HG03342 (cell line): ENCODE measurements around the gene SKI.

Source experiments
- ATAC-seq: cut with Tn5 transposase; IDR thresholded peaks from one replicate; pipeline ENCODE4 v1.9.1; 2021; ENCODE audit warnings: mild to moderate bottlenecking, moderate library complexity; ENCODE audit not compliant: unreplicated experiment

Gene SKI

DNA sequence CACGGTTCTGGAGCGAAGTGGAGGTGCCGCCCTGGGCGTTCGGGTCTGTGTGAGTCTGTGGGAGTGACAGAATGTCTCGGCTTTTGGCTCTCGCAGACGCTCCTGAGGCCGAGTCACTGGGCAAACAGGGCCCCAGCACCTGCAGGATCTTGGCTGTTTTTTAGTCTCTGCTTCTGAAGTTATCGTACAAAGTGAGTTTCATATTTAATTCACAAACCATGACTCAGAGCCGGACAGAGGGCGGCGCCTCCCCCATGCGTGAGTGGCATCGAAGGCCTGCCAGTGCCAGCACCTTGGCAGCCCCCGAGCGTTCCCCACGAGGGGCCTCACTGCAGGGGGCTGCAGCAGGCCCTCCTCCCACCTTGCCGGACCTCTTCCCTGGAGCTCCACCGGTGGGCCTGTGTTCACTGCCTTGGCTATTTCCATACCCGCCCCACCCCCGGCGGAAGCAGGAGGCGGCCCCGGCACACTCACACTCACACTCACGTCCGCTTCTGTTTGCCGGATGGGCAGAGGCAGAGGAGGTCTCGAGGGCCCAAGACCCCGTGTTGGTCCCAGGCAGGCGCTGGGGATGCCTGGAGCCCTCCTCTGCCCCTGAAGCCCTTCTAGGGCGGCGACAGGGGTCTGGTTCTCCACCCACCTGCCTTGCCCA is 106.9 kb downstream of the SKI start:
- no peak for ATAC-seq

DNA sequence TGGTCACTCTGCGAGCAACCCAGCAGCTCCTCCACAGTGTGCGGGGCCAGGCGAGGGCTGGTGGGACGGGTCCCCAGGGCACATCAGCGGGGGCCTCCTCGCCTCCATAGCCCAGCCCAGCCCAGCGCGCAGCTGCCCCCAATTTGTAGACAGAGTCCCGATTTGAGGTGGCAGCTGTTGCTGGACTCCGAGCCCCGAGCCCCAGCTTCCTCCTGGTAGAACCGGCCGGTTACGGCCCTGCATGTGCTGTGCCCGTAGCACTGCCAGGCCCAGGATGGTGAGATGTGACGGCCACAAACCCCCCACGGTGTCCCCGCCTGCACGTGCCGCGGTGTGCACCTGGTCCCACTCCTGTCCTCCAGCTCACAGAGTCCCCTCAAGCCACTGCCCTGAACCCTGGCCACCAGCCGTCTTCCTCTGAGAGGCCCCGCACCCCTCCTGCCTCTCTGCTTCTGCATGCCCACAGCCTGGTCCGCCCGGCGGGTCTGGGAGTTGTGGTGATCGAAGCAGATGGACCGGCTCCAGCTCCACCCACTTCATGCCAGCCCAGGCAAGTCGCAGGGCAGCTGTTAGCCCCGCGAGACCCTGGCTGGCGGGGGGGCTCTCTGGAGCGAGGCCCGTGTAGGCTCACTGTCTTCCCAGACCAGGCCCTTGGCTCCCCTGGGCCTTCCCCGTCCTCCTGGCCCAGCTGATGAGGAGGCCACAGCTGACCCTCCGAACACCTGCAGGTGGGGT is 107.8 kb downstream of the SKI start:
- no peak for ATAC-seq

DNA sequence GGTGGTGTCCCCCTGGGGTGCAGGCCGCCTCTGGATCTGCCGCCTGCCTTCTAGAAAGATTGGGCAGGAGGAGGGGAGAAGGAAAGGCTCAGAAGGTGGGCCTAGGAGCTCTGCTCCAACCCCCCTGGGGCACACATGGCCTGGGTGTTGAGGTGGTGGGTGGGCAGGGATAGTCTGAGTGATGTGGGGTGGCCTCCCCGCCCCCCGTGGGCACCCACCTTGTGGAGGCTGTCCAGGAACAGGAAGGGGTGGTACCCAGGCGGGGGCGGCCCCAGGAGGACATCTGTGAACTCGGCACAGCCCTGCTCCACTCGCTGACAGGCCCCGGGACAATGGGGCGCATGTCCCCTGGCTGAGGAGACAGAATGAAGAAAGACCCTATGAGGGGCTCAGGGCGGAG is 108.4 kb downstream of the SKI start:
- ATAC-seq: no peak

DNA sequence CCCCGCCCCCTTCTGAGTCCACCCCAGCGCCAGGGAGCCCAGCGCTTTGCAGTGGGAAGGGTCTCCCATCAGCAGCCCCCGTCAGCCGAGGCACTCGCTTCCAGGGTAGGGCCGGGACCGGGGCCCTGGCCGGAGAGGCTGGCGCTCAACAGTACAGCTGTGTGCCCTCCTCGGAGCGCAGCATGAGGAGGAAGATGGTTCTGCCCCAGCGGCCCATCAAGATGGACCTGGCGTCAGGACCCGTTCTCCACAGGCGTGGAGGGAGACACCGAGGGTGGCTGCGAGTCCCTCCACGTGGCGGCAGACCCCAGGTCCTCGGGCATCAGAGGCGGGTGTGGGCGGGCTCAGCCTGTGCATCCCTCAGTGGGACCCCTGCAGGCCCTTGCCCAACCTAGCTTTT is 109.0 kb downstream of the SKI start:
- no peak for ATAC-seq

DNA sequence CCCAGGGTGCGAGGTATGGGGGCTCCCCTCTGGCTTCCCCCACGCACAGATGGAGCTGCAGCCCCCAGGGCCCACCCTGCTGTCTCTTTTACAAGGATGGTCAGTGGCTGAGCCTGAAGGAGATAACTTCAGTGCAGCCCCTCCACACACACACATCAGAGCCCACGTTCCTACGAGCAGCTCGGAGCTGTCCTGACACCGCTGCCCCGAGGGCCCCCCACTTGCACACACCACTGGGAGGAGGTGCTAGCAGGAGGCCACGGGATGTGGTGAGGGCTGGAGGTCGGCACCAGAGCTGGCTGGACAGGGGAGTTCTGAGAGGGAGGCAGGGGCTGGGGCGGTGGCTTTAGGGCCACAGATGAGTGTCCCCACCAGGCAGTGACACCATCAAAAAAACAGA is 109.4 kb downstream of the SKI start:
- no peak for ATAC-seq

DNA sequence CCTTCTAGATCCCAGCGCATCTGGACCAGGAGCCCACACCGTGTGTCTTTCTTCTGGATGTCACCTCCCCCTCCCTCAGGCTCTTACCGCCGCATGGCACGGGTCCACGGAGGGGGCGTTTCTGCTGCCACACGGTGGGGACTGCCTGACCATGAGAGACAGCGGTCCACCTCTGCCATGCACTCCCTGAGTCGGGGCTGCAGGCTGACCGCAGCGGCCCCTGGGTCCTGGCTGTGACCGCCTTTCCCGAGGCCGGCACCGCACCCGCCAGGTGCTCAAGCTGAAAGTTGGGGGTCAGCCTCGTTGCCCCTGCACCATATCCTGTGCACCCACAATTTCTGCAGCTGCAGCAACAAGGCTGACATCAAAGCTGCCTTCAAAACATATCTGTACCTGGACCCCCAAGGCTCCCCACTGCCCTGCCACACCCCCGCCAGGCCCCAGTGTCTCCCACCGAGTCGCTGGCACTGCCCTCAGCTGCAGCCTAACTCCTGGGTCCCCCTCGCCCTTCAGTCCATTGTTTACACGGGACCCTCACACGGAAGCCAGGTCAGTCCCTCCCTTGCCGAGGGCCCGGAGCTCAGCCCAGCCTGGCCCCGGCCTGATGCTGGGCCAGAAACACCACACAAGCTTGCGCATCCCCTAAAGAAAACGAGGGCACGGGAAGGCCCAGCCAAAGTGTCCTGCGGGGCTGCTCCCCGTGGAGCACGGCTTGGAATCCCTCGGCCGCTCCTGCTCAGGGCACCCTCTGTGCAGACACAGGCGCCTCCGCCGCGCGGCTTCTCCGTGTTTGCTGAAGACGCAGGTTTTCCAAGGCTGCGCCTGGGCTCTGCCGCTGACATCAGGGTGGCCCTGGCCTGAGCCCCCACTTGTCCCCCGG is 111.3 kb downstream of the SKI start:
- no peak for ATAC-seq

DNA sequence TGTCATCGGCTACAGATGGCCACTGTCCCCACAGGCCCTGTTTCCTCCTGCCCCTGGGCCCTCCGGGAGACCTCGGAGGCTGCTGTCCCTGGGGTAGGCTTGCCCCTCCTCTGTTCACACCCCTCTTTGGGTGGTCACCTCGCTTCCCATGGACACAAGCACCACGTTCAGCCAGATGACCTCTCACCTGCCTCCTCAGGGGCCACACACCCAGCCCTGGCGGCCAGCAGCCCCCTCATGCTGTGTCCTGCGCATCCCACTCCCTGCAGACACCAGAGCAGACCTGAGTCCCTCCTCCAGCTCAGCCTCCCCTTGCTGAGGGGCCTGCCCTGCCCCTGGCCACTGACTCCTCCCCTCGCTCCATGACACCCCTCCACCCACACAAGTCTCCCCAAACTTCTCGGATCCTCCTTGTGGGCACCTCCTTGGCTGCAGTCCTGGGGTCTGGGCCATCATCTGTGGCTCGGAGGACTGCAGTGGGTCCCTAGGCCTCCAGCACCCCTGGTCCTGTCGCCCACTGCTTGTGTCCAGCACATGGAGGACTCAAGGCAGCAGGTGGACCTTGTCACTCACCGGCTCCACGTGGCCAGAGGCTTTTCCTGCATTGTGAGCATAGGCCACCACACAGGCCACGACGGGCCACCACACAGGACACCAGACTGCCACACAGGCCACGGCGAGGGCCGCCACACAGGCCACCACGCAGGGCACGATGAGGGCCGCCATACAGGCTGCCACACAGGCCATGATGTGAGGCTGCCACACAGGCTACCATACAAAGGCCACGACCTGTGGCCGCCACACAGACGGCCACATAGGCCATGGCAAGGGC is 112.2 kb downstream of the SKI start:
- ATAC-seq: no peak

DNA sequence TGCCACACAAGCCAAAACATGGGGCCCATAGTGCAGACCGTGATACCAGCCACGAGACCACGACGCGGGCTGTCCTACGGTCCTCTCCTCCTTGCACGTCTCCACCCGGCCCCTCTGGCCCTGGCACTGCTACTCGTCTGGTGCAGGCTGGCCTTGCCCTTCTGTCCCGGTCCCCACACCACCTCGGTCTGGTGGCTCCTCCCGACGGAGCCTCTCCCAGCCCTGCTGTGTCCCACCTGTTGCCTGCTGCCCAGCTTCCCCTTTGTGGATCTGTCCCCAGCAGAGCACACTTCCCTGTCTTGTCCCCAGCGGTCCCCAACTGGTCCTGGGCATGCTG is 112.8 kb downstream of the SKI start:
- no peak for ATAC-seq

DNA sequence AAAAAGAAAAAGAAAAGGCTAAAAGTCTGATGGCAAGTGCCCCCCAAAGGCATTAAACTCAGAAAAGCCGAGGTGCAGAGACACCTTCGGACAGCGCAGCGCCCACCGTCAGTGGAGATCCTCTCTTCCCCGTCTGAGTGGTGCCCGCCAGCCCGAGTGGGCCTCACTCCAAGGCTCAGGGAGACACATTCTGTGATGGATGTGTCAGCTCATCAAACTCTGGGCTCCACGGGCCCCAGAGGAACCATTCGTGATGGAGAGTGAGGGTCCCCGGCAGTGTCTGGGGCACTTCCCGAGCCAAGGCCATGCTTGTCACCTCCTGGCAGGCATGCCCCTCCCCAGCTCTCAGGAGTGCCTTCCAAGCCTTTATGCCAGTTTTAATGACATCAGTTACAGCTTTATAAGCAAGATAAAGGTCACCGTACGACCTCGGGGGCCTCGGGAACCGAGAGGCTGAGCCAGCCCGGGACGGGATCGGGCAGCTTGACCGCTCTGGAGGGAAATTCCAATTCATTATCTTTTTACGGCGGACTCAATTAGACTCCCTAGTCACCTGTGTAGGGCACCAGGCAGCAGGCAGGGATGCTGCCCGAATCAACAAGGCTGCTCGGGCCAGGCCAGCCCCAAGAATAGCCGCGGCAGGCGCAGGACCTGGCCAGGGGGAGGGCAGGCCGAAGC is 113.7 kb downstream of the SKI start:
- no peak for ATAC-seq

DNA sequence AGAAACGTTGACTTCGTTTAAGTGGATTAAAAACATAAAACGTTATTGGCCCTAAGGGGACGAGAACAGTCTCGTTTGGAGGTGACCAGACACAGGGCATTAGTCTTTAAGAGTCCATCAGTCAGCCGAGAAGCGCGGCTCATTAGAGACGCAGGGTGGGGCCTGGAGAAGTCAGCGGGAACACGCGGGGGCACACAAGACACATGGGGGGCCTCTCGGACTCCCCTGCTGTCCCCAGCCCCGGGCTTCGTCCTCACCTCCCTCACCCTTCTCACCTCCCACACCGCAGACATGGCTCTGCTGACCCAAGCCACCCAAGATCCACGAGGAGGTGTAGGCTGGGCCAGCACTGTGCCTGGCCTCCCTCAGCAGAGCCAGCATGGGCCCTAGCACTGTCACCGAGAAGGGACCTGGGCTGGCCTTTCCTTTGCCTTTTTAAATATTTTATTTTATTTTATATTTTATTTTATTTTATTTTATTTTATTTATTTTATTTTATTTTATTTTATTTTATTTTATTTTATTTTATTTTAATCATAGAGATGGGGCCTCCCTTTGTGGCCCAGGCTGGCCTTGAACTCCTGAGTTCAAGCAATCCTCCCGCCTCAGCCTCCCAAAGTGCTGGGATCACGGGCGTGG is 114.4 kb downstream of the SKI start:
- no peak for ATAC-seq

DNA sequence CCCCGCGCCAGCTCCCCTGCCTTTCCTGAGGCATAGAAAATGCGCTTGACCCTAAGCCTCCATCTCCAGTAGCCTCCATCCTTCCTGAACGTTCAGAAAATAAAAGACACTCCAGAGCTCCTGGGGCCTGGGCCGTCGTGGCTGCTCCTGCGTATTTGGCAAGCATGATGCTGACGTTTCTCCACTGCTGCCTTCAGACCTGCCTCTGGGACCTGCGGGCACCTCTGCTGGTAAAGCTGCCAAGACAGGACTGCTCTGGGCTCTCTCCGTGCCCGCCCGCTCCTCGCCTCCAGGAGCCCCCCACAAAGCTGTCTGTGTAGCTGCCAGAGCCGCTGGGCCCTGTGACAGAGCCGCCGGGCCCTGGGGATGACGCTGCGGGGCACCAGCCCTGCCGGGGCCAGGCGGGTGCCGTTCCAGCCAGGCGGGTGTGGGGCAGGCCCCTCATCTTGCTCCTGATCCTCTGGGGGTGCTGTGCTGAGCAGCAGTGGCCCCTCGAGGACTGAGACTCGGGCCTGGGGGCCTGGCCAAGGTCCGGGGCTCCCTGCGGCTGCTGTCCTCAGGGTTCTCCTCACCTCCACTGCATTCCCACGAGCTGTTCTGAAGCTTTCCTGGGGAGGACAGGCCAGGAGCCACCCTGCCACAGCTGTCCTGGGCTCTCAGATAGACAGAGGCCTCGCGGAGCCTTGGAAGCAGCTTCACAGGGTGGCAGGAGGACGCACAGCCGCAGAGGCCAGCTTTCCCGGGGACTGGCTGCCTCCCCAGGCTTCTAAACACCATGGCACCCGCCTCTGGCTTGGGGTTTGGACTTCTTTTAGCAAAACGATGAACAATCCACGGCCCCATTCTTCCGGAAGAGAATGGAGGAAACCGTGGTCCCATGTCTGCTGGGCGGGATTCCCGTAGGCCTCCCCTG is 115.2 kb downstream of the SKI start:
- no peak for ATAC-seq

DNA sequence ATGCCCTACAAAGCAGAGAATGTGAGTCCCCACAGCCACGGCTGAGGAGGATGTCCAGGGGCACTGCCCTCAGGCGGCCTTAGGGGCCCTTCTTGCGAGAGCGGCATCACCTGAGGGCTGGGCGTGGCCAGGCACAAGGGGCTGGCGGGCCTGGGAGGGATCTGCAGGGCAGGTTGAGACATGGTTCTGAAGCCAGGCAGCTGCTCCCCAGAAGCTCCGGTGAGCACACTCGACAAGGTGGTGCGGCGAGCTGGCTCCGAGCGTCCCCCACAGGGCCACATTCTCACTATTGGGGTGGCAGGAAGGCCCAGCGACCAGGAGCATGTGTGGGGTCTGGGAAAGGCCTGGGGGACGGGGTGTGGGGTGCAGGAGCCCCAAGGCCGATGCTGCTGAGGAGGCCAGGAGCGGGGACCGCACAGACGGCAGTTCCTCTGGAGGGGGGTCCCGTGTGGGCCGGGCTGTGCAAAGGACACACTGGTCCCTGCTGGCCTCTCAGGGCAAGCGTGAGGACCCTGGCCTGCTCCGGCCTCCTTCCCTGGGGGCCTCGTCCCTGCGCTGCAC is 116.1 kb downstream of the SKI start:
- ATAC-seq: no peak

DNA sequence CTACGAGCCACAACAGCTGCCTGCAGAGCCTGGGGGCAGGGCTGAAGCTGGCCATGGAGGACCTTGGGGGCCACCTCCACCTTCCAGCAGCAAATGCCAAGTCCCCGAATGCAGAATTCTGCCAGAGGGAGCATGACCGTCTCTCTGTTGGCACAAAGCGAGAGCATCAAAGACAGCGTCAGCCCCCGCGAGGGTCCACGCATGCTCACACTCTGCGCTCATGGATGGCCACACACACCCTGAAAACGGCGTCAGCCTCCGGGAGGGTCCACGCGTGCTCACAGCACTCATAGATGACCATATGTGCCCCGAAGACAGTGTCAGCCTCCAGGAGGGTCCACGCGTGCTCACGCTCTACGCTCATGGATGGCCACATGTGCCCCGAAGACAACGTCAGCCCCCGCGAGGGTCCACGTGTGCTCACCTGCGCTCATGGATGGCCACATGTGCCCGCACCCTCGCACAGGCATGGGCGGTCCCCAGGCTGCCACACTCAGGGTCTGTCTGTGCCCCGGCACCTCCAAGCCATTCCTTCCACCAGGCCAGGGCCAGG is 116.7 kb downstream of the SKI start:
- ATAC-seq: no peak

DNA sequence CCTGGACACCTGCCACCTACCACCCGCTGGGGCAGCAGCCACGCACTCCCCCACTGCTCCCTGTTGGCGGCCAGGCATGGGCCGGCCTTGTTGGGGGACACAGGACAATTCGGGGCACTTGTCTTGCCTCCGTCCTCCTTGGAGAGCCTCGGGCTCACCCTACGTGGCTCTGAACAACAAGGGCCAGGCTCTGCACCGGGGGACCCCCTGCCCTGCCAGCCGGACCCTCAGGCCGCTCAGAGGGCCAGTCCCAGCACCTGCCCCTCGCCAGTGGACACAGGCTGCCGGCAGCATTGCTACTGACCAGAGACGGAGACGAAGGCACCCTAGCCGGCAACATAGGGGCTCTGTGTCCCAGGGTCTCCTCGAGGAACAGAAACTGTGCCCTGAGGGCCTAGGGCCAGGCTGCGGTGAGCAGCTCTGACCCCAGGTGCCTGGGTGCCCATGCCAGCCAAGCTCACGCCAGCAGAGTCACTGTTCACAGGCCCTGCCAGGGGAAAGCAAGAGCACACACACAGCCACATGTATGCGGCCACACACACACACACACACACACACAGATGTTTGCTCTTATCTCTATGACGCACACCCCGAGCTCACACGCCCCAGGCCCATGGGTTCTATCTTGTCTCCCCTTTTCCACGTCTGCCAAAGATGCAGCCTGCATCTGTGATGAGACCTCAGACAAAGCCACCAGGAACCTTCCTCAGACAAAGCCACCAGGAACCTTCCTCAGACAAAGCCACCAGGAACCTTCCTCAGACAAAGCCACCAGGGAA is 117.4 kb downstream of the SKI start:
- ATAC-seq: no peak

DNA sequence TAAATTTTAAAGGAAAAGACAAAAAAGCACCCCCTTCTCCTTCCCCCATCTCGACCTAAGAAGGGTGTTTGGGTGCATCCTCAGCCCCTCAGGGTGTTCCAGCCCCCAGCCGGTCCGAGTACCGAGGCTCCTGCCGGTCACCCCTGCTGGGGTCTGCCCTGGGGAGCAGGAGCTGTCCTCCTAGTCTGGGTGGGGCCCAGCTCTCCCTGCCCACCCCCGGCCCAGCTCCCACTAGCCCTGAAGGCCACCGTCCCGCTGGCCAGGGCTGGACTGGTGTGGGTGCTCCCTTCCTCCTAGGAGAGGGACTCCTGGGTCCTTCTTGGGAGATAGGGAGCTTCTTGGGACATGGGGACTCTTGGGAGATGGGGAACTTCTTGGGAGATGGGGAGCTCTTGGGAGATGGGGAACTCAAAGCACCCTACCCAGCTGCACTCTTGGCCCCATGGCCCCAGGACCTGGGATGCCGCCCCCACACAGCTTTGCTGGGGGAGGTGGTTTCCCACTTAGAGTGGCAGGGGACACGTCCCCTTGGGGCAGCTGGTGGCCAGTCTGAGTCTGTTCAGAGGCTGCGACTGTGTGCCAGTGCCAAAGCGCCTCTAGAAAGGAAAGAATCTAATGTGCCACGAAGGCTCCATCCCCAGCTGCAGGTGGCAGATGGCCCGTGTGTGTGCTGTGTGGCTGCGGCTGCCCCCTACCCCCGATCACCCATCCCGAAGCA is 118.7 kb downstream of the SKI start:
- no peak for ATAC-seq

DNA sequence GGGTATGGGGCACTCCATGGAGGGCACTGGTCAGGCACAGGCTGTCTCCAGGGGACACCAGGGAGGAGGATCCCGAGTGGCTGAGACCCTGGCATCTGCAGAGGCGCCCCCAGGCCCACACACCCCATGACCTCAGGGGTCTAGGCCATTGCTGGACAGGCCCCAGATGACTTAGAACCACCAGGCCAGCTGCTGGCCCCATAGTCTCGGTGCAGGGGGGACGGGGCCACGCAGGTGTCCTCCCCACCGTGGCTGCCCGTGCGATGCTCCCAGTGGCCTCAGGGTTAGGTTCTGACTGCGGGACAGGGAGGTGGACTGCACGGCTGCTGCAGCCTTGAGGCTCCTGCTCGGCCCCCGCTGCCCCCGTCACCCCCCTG is 119.3 kb downstream of the SKI start:
- no peak for ATAC-seq

DNA sequence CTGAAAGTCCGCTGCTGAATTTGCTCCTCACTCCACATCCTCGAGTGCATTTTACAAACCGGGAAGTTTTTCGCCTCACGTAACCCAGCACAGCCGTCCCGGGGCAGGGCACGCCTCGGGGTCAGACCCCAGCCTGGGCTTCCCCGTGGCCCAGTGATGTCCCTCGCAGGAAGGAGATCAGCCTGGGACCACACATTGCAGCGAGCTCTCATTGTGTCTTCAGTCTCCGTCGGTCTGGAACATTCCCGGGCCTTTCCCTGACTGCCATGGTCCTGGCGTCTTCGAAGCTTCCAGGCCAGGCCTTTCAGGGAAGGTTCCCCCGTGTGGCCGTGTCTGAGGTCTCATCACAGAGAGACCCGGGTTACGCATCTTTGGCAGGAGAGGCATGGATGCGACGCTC is 119.8 kb downstream of the SKI start:
- no peak for ATAC-seq
